ENCODE measurements around the gene EYA2.

The EYA2 gene

GRCh38 chr20:46981184-46981583, 86.5 kb downstream of the EYA2 start:
- DNase-seq, result no peak

- no peak for DNase-seq
These were observed 88.8 kb downstream of the EYA2 start for GRCh38 chr20:46983466-46983865.

GRCh38 chr20:46984405-46984804, 89.8 kb downstream of the EYA2 start:
- DNase-seq, result no peak

GRCh38 chr20:46985250-46985649, 90.6 kb downstream of the EYA2 start:
- peak; percentile 34 for DNase-seq

DNA sequence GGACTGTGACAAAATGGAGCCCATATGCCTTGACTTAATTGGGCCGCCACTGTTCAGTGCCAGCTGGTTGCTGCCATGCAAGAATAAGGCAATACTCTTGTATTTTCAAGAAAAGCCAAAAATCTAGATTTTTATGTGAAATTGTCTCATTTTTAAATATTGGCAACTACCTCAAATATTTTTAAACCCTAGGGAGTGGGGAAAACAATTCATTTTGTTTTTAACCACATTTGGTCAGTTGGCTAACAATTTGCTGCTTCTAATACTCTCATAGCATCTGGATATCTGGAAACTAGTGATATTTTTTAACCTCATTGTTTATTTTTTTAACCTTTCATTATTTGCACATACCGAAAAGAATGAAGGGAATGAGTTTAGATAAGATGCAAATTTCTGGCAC, 91.0 kb downstream of the EYA2 start:
- no peak for DNase-seq

DNA sequence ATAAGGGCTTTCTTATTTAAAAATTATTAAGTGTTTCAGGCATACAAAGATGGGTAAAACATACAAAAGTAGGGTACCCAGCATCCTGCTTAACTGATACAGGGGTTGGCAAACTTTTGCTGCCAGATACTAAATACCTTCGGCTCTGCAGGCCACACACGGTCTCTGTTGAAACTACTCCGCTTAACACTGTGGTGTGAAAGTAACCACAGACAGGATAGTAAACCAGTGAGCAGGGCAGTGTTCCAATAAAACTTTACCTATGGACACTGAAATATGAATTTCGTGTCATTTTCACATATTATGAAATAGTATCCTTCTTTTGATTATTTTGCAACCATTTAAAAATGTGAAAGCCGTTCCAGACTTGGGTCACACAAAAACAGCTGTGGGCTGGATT, 92.4 kb downstream of the EYA2 start:
- no peak for DNase-seq

DNA sequence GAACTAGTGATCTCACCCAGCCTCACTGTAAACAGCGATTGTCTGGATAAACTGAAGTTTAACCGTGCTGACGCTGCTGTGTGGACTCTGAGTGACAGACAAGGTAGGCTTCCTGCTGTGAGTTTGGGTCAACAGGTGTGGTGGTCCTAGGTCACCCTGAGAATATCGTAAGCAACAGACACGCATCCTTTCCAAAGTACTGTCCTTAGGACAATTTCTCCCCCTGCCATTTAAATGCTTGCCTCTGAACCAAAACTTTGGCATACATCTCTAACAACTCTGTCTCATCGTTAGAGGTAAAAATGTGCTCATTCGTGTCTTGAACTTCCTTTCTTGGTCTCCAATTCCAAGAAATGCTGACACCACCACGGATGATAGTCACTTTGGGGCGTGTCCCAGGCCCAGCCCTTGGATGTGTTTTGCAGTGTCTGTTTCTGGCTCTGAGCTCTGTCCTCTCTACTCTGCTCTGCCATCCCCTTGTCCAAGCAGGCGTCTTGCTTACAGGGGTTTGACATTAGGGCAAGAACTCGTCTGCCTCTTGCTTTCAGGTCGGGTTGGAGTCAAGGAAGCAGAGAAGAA, 95.5 kb downstream of the EYA2 start:
- no peak for DNase-seq

- DNase-seq, result no peak
These were observed 96.0 kb downstream of the EYA2 start for GRCh38 chr20:46990596-46991104.

- DNase-seq, result no peak
These were observed 96.5 kb downstream of the EYA2 start for GRCh38 chr20:46991168-46991567.

GRCh38 chr20:46991880-46992639, 97.4 kb downstream of the EYA2 start:
- no peak for DNase-seq

GRCh38 chr20:46992640-46993035, 98.0 kb downstream of the EYA2 start:
- DNase-seq, result no peak

- DNase-seq, result no peak
These were observed 98.9 kb downstream of the EYA2 start for GRCh38 chr20:46993465-46994095.

DNA sequence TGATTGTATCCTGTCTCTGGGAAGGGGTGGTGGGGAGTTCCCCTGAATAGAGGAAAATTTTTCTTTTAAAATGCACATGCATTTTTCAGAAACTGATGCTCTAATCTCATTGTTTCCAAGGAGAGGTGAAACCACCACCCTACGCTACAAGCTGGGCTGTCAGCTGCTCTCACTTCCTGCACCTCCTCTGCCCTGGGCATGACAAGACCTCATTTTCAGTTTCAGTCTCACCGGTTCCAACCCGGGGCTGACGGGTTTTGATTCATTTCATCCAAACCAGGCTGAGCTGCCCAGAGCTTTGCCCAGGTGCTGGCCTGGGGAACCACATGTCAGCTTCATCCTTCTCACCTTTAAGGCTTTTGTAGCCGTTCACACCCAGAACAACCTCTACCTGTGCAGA, 99.7 kb downstream of the EYA2 start:
- no peak for DNase-seq

- no peak for DNase-seq
These were observed 101.0 kb downstream of the EYA2 start for GRCh38 chr20:46995561-46996142.

DNA sequence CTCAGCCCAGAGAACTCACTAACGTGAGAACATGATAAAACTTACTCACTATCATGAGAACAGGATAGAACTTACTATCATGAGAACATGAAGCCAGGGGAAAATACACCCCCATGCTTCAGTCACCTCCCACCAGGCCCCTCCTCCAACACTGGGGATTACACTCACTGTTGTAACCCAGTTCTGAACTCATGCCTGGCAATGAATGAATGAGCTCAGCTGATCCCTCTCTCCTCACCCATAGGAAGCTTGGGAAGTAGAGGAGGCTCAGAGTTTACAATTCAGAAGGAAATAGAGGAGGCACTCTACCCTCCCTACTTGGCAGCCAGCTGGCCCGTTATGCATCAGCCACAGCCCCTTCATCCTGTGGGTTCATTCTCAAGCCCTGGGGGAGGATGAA, 102.5 kb downstream of the EYA2 start:
- peak; percentile 27 for DNase-seq

DNA sequence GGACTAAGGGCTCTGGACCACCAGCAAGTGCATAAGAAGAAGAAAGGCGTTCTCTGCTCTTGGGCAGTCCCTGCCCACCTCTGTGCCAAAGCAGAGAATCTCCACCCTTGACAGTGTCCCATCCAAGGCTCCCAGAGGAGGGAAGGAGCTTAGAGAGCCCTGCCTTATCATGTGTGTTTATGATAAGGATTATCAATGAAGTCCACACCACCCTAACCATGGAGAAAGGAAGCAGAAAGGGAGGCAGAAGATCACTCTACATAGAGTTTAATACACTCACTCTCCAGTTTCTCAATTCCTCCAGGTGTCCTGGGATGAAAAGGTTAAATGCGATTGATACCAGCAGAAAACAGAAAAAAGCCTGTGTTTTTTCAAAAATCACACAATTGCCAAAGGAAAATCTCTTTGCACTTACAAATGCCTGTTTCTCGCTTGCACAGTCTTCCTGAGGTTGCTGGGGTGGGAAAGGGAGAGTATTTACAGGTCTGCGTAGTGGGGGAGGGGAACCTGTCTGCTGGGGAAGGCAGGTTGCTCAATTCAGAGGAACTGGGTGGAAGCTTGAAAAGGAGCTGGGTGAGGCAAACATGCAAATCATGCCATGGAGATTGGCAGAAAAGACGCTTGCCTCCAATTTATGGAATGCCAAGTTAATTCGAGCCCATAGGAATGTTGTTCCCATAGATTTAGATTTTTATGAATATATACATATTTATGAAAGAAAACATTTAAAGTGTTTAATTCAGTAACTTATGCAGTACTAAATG, 104.0 kb downstream of the EYA2 start:
- no peak for DNase-seq

- peak; percentile 97 for DNase-seq
These were observed 105.3 kb downstream of the EYA2 start for GRCh38 chr20:46999801-47000465.

GRCh38 chr20:47003223-47003622, 108.6 kb downstream of the EYA2 start:
- peak; percentile 87 for DNase-seq

DNA sequence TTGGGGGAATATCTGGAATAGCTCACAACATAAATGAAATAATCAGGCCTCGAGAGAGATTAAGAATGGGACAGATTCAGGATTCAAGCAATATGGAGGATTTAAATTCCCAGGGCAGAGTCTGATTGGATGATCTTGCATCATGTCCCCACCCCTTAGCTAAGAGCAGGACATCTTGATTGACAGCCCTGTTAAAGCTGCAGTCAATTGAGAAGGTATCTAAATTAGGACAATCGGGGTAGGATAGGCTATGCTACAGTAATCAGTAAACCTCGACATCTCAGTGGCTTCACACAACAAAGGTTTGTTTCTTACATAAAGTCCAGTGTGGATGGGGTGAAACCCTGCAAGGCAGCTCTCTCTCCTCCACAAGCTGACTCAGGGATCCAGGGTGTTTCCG, 109.5 kb downstream of the EYA2 start:
- DNase-seq, result no peak

- no peak for DNase-seq
These were observed 113.4 kb downstream of the EYA2 start for GRCh38 chr20:47007826-47008655.

DNA sequence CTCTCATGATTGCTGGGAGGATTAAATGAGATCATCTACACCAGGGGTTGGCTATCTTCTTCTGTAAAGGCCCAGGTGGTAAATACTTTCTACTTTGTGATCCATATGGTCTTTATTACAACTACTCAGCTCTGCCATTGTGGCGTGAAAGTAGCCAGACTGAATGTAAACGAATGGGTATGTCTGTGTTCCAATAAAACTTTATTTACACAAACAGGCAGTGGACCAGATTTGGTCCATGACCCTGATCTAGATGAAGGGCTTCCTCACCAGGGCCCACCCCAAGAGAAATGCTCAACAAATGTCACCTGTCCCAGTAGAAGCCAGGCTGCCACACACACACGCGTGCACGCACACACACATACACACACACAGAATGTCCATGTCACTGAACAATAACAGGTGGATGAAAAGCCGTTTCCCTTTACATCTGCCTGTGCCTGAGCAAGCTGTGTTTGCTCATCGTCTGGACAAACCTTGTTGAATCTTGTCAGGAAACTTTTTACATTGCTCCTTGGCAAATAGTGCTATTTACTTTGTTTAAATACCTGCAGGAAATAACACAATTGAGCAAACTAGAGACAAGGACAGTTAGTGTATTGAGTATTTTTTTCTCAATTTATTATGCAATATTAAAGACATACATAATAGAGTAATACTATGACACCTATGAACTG, 114.3 kb downstream of the EYA2 start:
- DNase-seq, result peak; percentile 70
